Keratinocyte (primary cell): ENCODE data around the gene VAV2. TPM values are rescaled to one million over a fixed set of nuclear protein-coding genes. Genes with fewer than 3 reads are reported as not detected.

ENCODE experiments used
- DNase-seq: peaks from one replicate; pipeline ENCODE4 v3.0.0-alpha.2; 2011; ENCODE audit warnings: low read depth, missing footprints, low spot score
- FAIRE-seq: peaks from 2 replicates; lab custom pipeline; 2011; peaks lifted over from hg19 to GRCh38; lab: Jason Lieb, UNC
- H2AFZ ChIP-seq: 2 replicates; pipeline ENCODE4 v1.6.0; 2012; ENCODE audit warnings: low read length, control low read depth, inconsistent platforms; ENCODE audit not compliant: control insufficient read depth
- H3K27ac ChIP-seq: 2 replicates; pipeline ENCODE4 v1.5.1; 2011; ENCODE audit warnings: low read length; ENCODE audit not compliant: control insufficient read depth, insufficient read depth
- H3K27me3 ChIP-seq: 3 replicates; pipeline ENCODE4 v1.6.0; 2011; ENCODE audit warnings: low read length; ENCODE audit not compliant: control insufficient read depth, insufficient read depth; ENCODE audit errors: extremely low read depth
- H3K36me3 ChIP-seq, 2 experiments: 2 replicates in 1 of 2; 3 replicates in 1 of 2; pipeline ENCODE4 v1.5.1; 2011; ENCODE audit warnings: low read length in 2 of 2, mild to moderate bottlenecking in 1 of 2; ENCODE audit not compliant: control insufficient read depth in 2 of 2, insufficient read depth in 2 of 2; ENCODE audit errors: extremely low read depth in 1 of 2
- H3K4me1 ChIP-seq: 3 replicates; pipeline ENCODE4 v1.5.1; 2011; ENCODE audit warnings: low read length; ENCODE audit not compliant: control insufficient read depth, insufficient read depth; ENCODE audit errors: extremely low read depth
- H3K4me2 ChIP-seq: 3 replicates; pipeline ENCODE4 v1.6.0; 2011; ENCODE audit warnings: low read depth, low read length; ENCODE audit not compliant: control insufficient read depth, insufficient read depth; ENCODE audit errors: extremely low read depth
- H3K4me3 ChIP-seq, 3 experiments: fragments of 200-600 bp in 1 of 3; sonication (generic) in 1 of 3; 2 replicates in 2 of 3; 3 replicates in 1 of 3; pipeline ENCODE4 v1.5.1; 2011 to 2016; ENCODE audit warnings: low read length in 3 of 3, mild to moderate bottlenecking in 3 of 3, control low read depth in 2 of 3, inconsistent platforms in 1 of 3, low read depth in 1 of 3, mixed read lengths in 1 of 3, mixed run types in 1 of 3, moderate library complexity in 1 of 3; ENCODE audit not compliant: control insufficient read depth in 2 of 3, insufficient read depth in 2 of 3; ENCODE audit errors: extremely low read depth in 1 of 3
- H3K79me2 ChIP-seq: 2 replicates; pipeline ENCODE4 v1.6.0; 2012; ENCODE audit warnings: low read length; ENCODE audit not compliant: control insufficient read depth, insufficient read depth
- H3K9ac ChIP-seq: 3 replicates; pipeline ENCODE4 v1.6.0; 2011; ENCODE audit warnings: low read length; ENCODE audit not compliant: control insufficient read depth, insufficient read depth; ENCODE audit errors: extremely low read depth
- H3K9me1 ChIP-seq: 3 replicates; pipeline ENCODE4 v1.6.0; 2011; ENCODE audit warnings: low read length; ENCODE audit not compliant: control insufficient read depth, insufficient read depth; ENCODE audit errors: extremely low read depth
- H3K9me3 ChIP-seq: 2 replicates; pipeline ENCODE4 v1.5.1; 2012; ENCODE audit warnings: low read depth, low read length; ENCODE audit not compliant: control insufficient read depth
- H4K20me1 ChIP-seq: 3 replicates; pipeline ENCODE4 v1.6.0; 2011; ENCODE audit warnings: low read length; ENCODE audit not compliant: control insufficient read depth, insufficient read depth; ENCODE audit errors: extremely low read depth
- EZH2 ChIP-seq: IDR thresholded peaks from one replicate; pipeline ENCODE4 v1.6.1; 2012; ENCODE audit warnings: inconsistent platforms, mild to moderate bottlenecking, low read length, moderate library complexity
- dilution Hi-C: fragments of 300-500 bp; cut with MboI; formaldehyde crosslinking; loops from one replicate; pipeline ENCODE4 v1.7.0; 2020; ENCODE audit warnings: low sequenced_read_pairs; ENCODE audit not compliant: extremely low pct_ligation_motif_present
- polyA plus RNA-seq, 5 experiments: library from polyadenylated mRNA; depleted of rRNA in 3 of 5; stranded (reverse) in 3 of 5; stranded (forward) in 1 of 5; unstranded in 1 of 5; fragments of >200 nt; gene quantifications; 1 replicate in 1 of 5; 2 replicates in 3 of 5; 3 replicates in 1 of 5; pipeline versions ENCODE4 v1.2.1 to v1.2.3, GENCODE V29; 2011 to 2012; ENCODE audit warnings: missing spikeins in 2 of 5, low read depth in 1 of 5, low replicate concordance in 1 of 5
- TF ChIP-seq, protein P1 (sequence below), 3 experiments: IDR thresholded peaks in 1 of 3; conservative IDR thresholded peaks in 1 of 3; optimal IDR thresholded peaks in 1 of 3; 2 replicates in 2 of 3; 3 replicates in 1 of 3; pipeline versions ENCODE3 to v1.5.1; 2011; ENCODE audit warnings: low read length in 3 of 3, mild to moderate bottlenecking in 3 of 3, moderate library complexity in 2 of 3, control low read depth in 1 of 3, inconsistent platforms in 1 of 3; ENCODE audit not compliant: insufficient read depth in 2 of 3; ENCODE audit errors: extremely low read depth in 1 of 3

The VAV2 gene
- polyA plus RNA-seq, 1 donor (not counting 4 experiments of a cell fraction or from before 2014, with no cell fraction given), result 16.4 TPM

DNA sequence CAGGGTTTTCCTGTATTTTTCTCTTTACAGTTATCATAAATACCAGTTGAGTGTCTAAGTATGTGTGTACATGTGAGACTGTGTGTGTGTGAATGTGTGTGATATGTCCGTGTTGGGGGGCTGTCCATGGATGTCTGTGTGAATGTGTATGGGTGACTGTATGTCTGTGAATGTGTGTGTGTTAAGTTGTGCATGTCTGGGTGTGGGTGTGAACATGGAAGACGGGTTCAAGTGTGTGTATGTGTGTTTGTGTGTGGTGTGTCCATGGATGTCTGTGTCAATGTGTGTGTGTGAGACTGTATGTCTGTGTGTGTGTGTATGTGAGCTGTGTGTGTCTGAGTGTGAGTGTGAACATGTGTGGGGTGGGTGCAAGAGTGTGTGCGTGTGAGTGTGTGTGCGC is 55.0 kb downstream of the VAV2 start:
- Histone ChIP-seq H3K9me1 (no peaks in the 10 kb centered on the region), H3K27ac (no peak overlapping the region), H4K20me1 (peaks cover 13% of the 10 kb centered on the region), H3K4me1 (no peaks in the 10 kb centered on the region), H3K4me2 (no peak overlapping the region), H3K4me3 (no peak overlapping the region), H3K36me3 (peaks cover 14 to 17% of the 10 kb centered on the region in 2 experiments), H3K9ac (no peak overlapping the region), H3K79me2 (peaks cover 55% of the 10 kb centered on the region), H2AFZ (no peak overlapping the region), H3K27me3 (no peaks in the 10 kb centered on the region), H3K9me3 (no peaks in the 10 kb centered on the region)
- dilution Hi-C loops, result no loop called here
- DNase-seq (no peak), FAIRE-seq (no peak)
- TF ChIP-seq, protein P1, sequence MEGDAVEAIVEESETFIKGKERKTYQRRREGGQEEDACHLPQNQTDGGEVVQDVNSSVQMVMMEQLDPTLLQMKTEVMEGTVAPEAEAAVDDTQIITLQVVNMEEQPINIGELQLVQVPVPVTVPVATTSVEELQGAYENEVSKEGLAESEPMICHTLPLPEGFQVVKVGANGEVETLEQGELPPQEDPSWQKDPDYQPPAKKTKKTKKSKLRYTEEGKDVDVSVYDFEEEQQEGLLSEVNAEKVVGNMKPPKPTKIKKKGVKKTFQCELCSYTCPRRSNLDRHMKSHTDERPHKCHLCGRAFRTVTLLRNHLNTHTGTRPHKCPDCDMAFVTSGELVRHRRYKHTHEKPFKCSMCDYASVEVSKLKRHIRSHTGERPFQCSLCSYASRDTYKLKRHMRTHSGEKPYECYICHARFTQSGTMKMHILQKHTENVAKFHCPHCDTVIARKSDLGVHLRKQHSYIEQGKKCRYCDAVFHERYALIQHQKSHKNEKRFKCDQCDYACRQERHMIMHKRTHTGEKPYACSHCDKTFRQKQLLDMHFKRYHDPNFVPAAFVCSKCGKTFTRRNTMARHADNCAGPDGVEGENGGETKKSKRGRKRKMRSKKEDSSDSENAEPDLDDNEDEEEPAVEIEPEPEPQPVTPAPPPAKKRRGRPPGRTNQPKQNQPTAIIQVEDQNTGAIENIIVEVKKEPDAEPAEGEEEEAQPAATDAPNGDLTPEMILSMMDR (optimal IDR thresholded peaks at IDR 0.05 in 1 of 3, IDR thresholded peaks at IDR 0.05 in 1 of 3, conservative IDR thresholded peaks at IDR 0.05 in 1 of 3; ENCODE audit: extremely low read depth in 1 of 3, insufficient read depth in 2 of 3, low read length in 3 of 3), result no peak
- no peak for TF ChIP-seq EZH2

DNA sequence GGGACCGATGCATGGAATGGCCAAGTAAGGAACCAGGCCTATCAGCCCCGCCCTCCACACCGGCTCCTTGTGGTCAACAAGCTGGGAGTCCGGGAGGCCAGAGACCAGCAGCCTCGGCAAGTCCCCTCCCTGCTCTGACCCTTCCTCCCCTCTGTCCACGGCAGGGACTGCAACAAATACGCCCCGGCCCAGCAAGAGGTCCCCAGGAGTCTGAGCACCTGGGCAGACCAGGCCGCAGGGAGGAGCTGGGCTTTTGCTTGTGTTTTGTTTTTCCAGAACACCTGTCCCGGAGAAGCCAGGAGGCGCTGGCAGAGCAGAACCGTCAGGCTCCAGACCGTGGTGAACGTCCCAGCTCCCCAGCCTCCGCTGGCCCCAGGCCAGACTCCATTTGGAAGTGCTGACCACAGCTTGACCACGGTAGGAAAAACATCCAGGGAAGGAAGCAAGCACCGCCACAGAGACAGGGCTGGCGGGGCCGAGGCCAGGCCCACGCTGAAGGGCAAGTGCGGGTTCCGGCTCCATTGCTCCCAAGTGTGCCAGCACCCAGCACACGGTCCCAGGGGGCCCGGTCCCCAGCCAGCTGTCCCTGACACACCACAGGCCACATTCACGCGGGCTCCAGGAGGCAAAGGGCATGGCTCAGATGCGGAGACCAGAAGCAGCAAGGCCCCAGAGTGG is 56.7 kb downstream of the VAV2 start:
- no peak overlapping the region for H3K4me2 ChIP-seq
- H3K9me3 ChIP-seq, result no peaks in the 10 kb centered on the region
- peaks cover 18% of the 10 kb centered on the region for H4K20me1 ChIP-seq
- DNase-seq (no peak), FAIRE-seq (no peak)
- H3K9me1 ChIP-seq, result no peaks in the 10 kb centered on the region
- dilution Hi-C loops, result no loop called here
- H3K4me1 ChIP-seq, result no peaks in the 10 kb centered on the region
- peaks cover 14 to 17% of the 10 kb centered on the region in 2 experiments for H3K36me3 ChIP-seq
- TF ChIP-seq, protein P1 (optimal IDR thresholded peaks at IDR 0.05 in 1 of 3, IDR thresholded peaks at IDR 0.05 in 1 of 3, conservative IDR thresholded peaks at IDR 0.05 in 1 of 3; ENCODE audit: extremely low read depth in 1 of 3, insufficient read depth in 2 of 3, low read length in 3 of 3), result no peak
- TF ChIP-seq EZH2, result no peak
- no peak overlapping the region for H2AFZ ChIP-seq
- H3K9ac ChIP-seq, result no peak overlapping the region
- H3K79me2 ChIP-seq, result peaks cover 61% of the 10 kb centered on the region
- H3K4me3 ChIP-seq, result no peak overlapping the region
- no peaks in the 10 kb centered on the region for H3K27me3 ChIP-seq
- no peak overlapping the region for H3K27ac ChIP-seq
